HL-60/S4 treated with phorbol 12-myristate 13-acetate at 8.2 ng/mL for 4 days and 3 days (cell line): ENCODE data around the gene PRAMEF11.
"Not testable (repeated sequence)": the region's sequence is repeated elsewhere in the genome, so short reads cannot be mapped to it uniquely, and the experiment has no call there.

Experiments used
- in situ Hi-C: fragments of 300-500 bp; cut with MboI; formaldehyde crosslinking; loops from 2 replicates; pipeline ENCODE4 v1.15.0; 2022; ENCODE audit warnings: low sequenced_read_pairs

The PRAMEF11 gene

GRCh38 chr1:12831310-12831709, at the start of gene PRAMEF11:
TSS of gene PRAMEF11 (minus strand) at chr1:12831410. CDS start at chr1:12828789, 2,621 bp downstream.
- in situ Hi-C loops = not testable (repeated sequence)

GRCh38 chr1:12878453-12878852, 47.2 kb upstream of the PRAMEF11 start:
- in situ Hi-C loops = not testable (repeated sequence)

- in situ Hi-C loops = not testable (repeated sequence)
These were observed 32.1 kb upstream of the PRAMEF11 start for GRCh38 chr1:12863131-12863880.

- in situ Hi-C loops = not testable (repeated sequence)
These were observed 25.6 kb upstream of the PRAMEF11 start, which contains the start of gene PRAMEF2 for GRCh38 chr1:12856786-12857185. TSS of gene PRAMEF2 (plus strand) at chr1:12857086. CDS start at chr1:12859010, 1,924 bp downstream.

- in situ Hi-C loops = no loop called here
These were observed 20.6 kb upstream of the PRAMEF11 start for GRCh38 chr1:12851779-12852178.

GRCh38 chr1:12848620-12849019, 17.4 kb upstream of the PRAMEF11 start, which contains the start of gene HNRNPCL1:
TSS of gene HNRNPCL1 (minus strand) at chr1:12848720. CDS start at chr1:12848289, 431 bp downstream.
- in situ Hi-C loops = not testable (repeated sequence)

- in situ Hi-C loops = not testable (repeated sequence)
These were observed 2.0 kb upstream of the PRAMEF11 start for GRCh38 chr1:12833251-12833650.

GRCh38 chr1:12819061-12819460, 12.1 kb downstream of the PRAMEF11 start:
- in situ Hi-C loops = not testable (repeated sequence)

GRCh38 chr1:12811409-12811784, 19.8 kb downstream of the PRAMEF11 start:
- in situ Hi-C loops = no loop called here

GRCh38 chr1:12810691-12811408, 20.4 kb downstream of the PRAMEF11 start:
- in situ Hi-C loops = no loop called here

GRCh38 chr1:12809933-12810332, 21.3 kb downstream of the PRAMEF11 start:
- in situ Hi-C loops = no loop called here

- in situ Hi-C loops = no loop called here
These were observed 31.5 kb downstream of the PRAMEF11 start for GRCh38 chr1:12799730-12800129.

GRCh38 chr1:12798911-12799310, 32.3 kb downstream of the PRAMEF11 start:
- in situ Hi-C loops = no loop called here

GRCh38 chr1:12791097-12791496, 40.1 kb downstream of the PRAMEF11 start, which contains the start of gene PRAMEF1:
TSS of gene PRAMEF1 (plus strand) at chr1:12791397. CDS start at chr1:12793228, 1,831 bp downstream.
- in situ Hi-C loops = not testable (repeated sequence)

- in situ Hi-C loops = not testable (repeated sequence)
These were observed 46.5 kb downstream of the PRAMEF11 start for GRCh38 chr1:12784729-12785128.

GRCh38 chr1:12783783-12784182, 47.4 kb downstream of the PRAMEF11 start:
- in situ Hi-C loops = not testable (repeated sequence)

- in situ Hi-C loops = not testable (repeated sequence)
These were observed 49.7 kb downstream of the PRAMEF11 start for GRCh38 chr1:12781488-12781887.

- in situ Hi-C loops = no loop called here
These were observed 52.3 kb downstream of the PRAMEF11 start for GRCh38 chr1:12778907-12779306.

GRCh38 chr1:12778061-12778460, 53.1 kb downstream of the PRAMEF11 start:
- in situ Hi-C loops = no loop called here

- in situ Hi-C loops = no loop called here
These were observed 54.2 kb downstream of the PRAMEF11 start for GRCh38 chr1:12776801-12777557.

GRCh38 chr1:12775443-12775842, 55.8 kb downstream of the PRAMEF11 start:
- in situ Hi-C loops = no loop called here
